ENCODE measurements around the gene STAT5A. TPM values are rescaled to one million over a fixed set of nuclear protein-coding genes. Genes with fewer than 3 reads are reported as not detected.

STAT5A gene
- total RNA-seq, 2 donors from 2014 or later = 3.5 to 4.8 TPM

GRCh38 chr17:42306385-42306667 is 18.0 kb downstream of the STAT5A start:
- H3K9me3 ChIP-seq (ENCODE audit: control insufficient read depth, low read length) = no peaks in the 10 kb centered on the region
- no peaks in the 10 kb centered on the region for H3K4me1 ChIP-seq (ENCODE audit: control insufficient read depth, insufficient read depth, low read length)
- H3K27me3 Mint-ChIP-seq (ENCODE audit: insufficient read depth) = peaks cover 1% of the 10 kb centered on the region
- H3K36me3 ChIP-seq (ENCODE audit: control insufficient read depth, insufficient read depth, low read length) = no peaks in the 10 kb centered on the region
- H3K9ac ChIP-seq (ENCODE audit: extremely low read depth, low read length, poor library complexity, severe bottlenecking) = no peak overlapping the region
- no peak overlapping the region for H3K4me3 ChIP-seq (ENCODE audit: low read length)
- no peak overlapping the region for H3K27ac ChIP-seq (ENCODE audit: low read depth, low read length)
- H3K27ac Mint-ChIP-seq = no peak overlapping the region
- no peak overlapping the region for H3K4me3 Mint-ChIP-seq
- no peaks in the 10 kb centered on the region for H3K27me3 ChIP-seq (ENCODE audit: control insufficient read depth, insufficient read depth, low read length, poor library complexity, severe bottlenecking)
- WGBS, 2 experiments (ENCODE audit: insufficient coverage in 1 of 2, insufficient read length in 1 of 2) = 97% methylated on average over 5 of the region's 5 CpGs; no CpG with 5 or more reads in 1 of the 2 experiments
- DNase-seq = no peak
- no peaks in the 10 kb centered on the region for H3K4me1 Mint-ChIP-seq
- TF ChIP-seq CTCF (conservative IDR thresholded peaks at IDR 0.05) = no peak
- no peaks in the 10 kb centered on the region for H3K9me3 Mint-ChIP-seq
- no peaks in the 10 kb centered on the region for H3K36me3 Mint-ChIP-seq (ENCODE audit: low read depth)

GRCh38 chr17:42307362-42307927 is 19.1 kb downstream of the STAT5A start:
- no peak for TF ChIP-seq CTCF (conservative IDR thresholded peaks at IDR 0.05)
- Histone ChIP-seq H3K9ac (ENCODE audit: extremely low read depth, low read length, poor library complexity, severe bottlenecking) (no peak overlapping the region), H3K27ac (ENCODE audit: low read depth, low read length) (no peak overlapping the region), H3K4me1 (ENCODE audit: control insufficient read depth, insufficient read depth, low read length) (no peaks in the 10 kb centered on the region), H3K27me3 (ENCODE audit: control insufficient read depth, insufficient read depth, low read length, poor library complexity, severe bottlenecking) (no peaks in the 10 kb centered on the region), H3K9me3 (ENCODE audit: control insufficient read depth, low read length) (no peaks in the 10 kb centered on the region), H3K4me3 (ENCODE audit: low read length) (no peak overlapping the region), H3K36me3 (ENCODE audit: control insufficient read depth, insufficient read depth, low read length) (no peaks in the 10 kb centered on the region)
- Mint-ChIP-seq H3K4me1 (peaks cover 4% of the 10 kb centered on the region), H3K36me3 (ENCODE audit: low read depth) (no peaks in the 10 kb centered on the region), H3K27ac (no peak overlapping the region), H3K9me3 (no peaks in the 10 kb centered on the region), H3K27me3 (ENCODE audit: insufficient read depth) (peaks cover 1% of the 10 kb centered on the region), H3K4me3 (no peak overlapping the region)
- DNase-seq = no peak
- 95 to 96% methylated on average over 9 to 19 of the region's 19 CpGs for WGBS, 2 experiments (ENCODE audit: insufficient coverage in 1 of 2, insufficient read length in 1 of 2)

DNA sequence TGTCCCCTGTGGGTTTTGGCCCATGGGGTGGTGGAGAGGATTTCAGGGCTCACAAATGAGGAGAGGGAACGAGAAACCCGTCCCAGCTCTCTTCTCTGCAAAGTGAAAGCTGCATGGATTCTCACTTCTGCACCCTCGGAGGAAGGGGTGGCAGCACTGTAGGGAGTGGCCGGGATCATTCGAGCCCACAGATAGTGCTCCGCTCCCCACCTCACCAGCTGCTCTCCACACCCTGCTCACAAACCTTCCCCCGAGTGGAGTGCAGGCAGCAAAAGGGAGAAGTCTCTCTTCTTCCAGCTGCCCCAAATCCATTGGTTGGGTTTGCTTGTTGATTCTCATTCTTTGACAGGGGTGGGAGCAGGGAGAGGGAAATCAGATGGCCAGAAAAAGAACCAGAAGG is 20.1 kb downstream of the STAT5A start:
- Histone ChIP-seq H3K4me3 (ENCODE audit: low read length) (no peak overlapping the region), H3K9me3 (ENCODE audit: control insufficient read depth, low read length) (no peaks in the 10 kb centered on the region), H3K9ac (ENCODE audit: extremely low read depth, low read length, poor library complexity, severe bottlenecking) (no peak overlapping the region), H3K27me3 (ENCODE audit: control insufficient read depth, insufficient read depth, low read length, poor library complexity, severe bottlenecking) (no peaks in the 10 kb centered on the region), H3K4me1 (ENCODE audit: control insufficient read depth, insufficient read depth, low read length) (no peaks in the 10 kb centered on the region), H3K36me3 (ENCODE audit: control insufficient read depth, insufficient read depth, low read length) (no peaks in the 10 kb centered on the region), H3K27ac (ENCODE audit: low read depth, low read length) (no peak overlapping the region)
- DNase-seq = no peak
- Mint-ChIP-seq H3K4me1 (peaks cover 9% of the 10 kb centered on the region), H3K27ac (no peak overlapping the region), H3K27me3 (ENCODE audit: insufficient read depth) (peaks cover 1% of the 10 kb centered on the region), H3K4me3 (no peak overlapping the region), H3K9me3 (no peaks in the 10 kb centered on the region), H3K36me3 (ENCODE audit: low read depth) (no peaks in the 10 kb centered on the region)
- WGBS, 2 experiments (ENCODE audit: insufficient coverage in 1 of 2, insufficient read length in 1 of 2) = 90 to 94% methylated on average over 3 to 7 of the region's 7 CpGs
- TF ChIP-seq CTCF (conservative IDR thresholded peaks at IDR 0.05) = no peak

Data from endodermal cell (in vitro differentiated cells).